Natural killer cell (primary cell): Measurements from ENCODE around the gene ANKFN1. TPM values are rescaled to one million over a fixed set of nuclear protein-coding genes. Genes with fewer than 3 reads are reported as not detected.

Experiments
- ATAC-seq, 3 donors: fragments of 150-1000 bp in 2 of 3; fragments of 200-7000 bp in 1 of 3; cut with Tn5 transposase; 1 replicate in 1 of 3; 2 replicates in 2 of 3; pipeline ENCODE4 v1.10.0; 2021; ENCODE audit warnings: mild to moderate bottlenecking in 2 of 3, moderate library complexity in 2 of 3
- DNase-seq, 2 donors: peaks; one replicate each; pipeline versions ENCODE4 v3.0.0 to v3.0.0-alpha.2; 2013 to 2021; ENCODE audit warnings: mixed read lengths in 1 of 2
- H3K27ac ChIP-seq: one replicate; pipeline ENCODE4 v1.5.1; 2013; ENCODE audit warnings: mild to moderate bottlenecking, low read length
- H3K27me3 ChIP-seq: one replicate; pipeline ENCODE4 v1.6.1; 2013; ENCODE audit warnings: low read length; ENCODE audit not compliant: control insufficient read depth, insufficient read depth
- H3K36me3 ChIP-seq: one replicate; pipeline ENCODE4 v1.6.1; 2013; ENCODE audit warnings: low read length; ENCODE audit not compliant: control insufficient read depth, insufficient read depth
- H3K4me1 ChIP-seq: one replicate; pipeline ENCODE4 v1.6.1; 2013; ENCODE audit warnings: low read length; ENCODE audit not compliant: control insufficient read depth, insufficient read depth
- H3K4me3 ChIP-seq: one replicate; pipeline ENCODE4 v1.5.1; 2013; ENCODE audit warnings: low read length
- H3K9me3 ChIP-seq: one replicate; pipeline ENCODE4 v1.6.1; 2013; ENCODE audit warnings: low read length; ENCODE audit not compliant: control insufficient read depth, insufficient read depth
- H3K27ac Mint-ChIP-seq, 2 donors: one replicate each; pipeline ENCODE4 v1.8.0; 2022; ENCODE audit warnings: mild to moderate bottlenecking in 2 of 2, mixed read lengths in 2 of 2, moderate library complexity in 1 of 2
- H3K27me3 Mint-ChIP-seq, 2 donors: one replicate each; pipeline ENCODE4 v1.8.0; 2022; ENCODE audit warnings: low read depth in 2 of 2, mixed read lengths in 2 of 2
- H3K36me3 Mint-ChIP-seq: one replicate; pipeline ENCODE4 v1.8.0; 2022; ENCODE audit warnings: mixed read lengths
- H3K4me1 Mint-ChIP-seq, 2 donors: one replicate each; pipeline ENCODE4 v1.8.0; 2022; ENCODE audit warnings: mixed read lengths in 2 of 2
- H3K4me3 Mint-ChIP-seq: one replicate; pipeline ENCODE4 v1.8.0; 2022; ENCODE audit warnings: mild to moderate bottlenecking, moderate library complexity, mixed read lengths
- H3K9me3 Mint-ChIP-seq, 2 donors: one replicate each; pipeline ENCODE4 v1.8.0; 2022; ENCODE audit warnings: mixed read lengths in 2 of 2
- CTCF ChIP-seq: fragments of 200-600 bp; IDR thresholded peaks from one replicate; pipeline ENCODE4 v1.8.0; 2022; ENCODE audit warnings: antibody characterized with exemption
- WGBS: methylation state at CpG from one replicate; pipeline ENCODE4 v1.1.7; 2013; ENCODE audit warnings: missing lambda C conversion rate; ENCODE audit not compliant: insufficient coverage; 5-methylcytosine and 5-hydroxymethylcytosine counted together
- intact Hi-C: fragments of 100-400 bp; cut with micrococcal nuclease; formaldehyde crosslinking; loops from one replicate; pipeline ENCODE4 v1.14.2; 2022
- total RNA-seq, 4 donors: library from RNA; stranded (reverse); fragments of 120-200 nt in 1 of 4; gene quantifications; one replicate each; pipeline versions ENCODE4 v1.2.3 to v1.2.4, GENCODE V29; 2013 to 2022

The ANKFN1 gene
- total RNA-seq, 3 donors from 2014 or later (not counting 1 experiment from before 2014, with no cell fraction given): not detected

DNA sequence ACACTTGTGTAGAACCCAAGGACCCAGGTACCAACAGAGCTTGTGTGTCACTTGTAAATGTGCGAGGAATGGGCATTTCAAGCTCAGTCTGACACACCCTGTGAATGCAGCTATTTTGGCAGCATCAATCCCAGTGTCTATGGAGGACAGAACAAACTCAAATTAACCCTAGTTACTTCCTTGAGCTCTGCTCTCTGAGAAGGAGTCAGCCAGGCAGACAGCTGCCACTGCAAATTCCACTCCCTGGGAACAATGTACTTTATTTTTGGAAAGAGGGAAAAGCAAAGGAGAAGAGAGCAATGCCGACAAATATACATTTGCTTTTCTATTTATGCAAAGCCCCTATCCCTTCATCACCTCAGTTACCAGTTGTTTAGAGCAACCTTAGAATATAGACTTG, 391.8 kb downstream of the ANKFN1 start:
- ATAC-seq: no peak
- Mint-ChIP-seq H3K4me1 (no peaks in the 10 kb centered on the region), H3K36me3 (no peaks in the 10 kb centered on the region), H3K9me3 (no peaks in the 10 kb centered on the region), H3K27me3 (peaks cover 10 to 21% of the 10 kb centered on the region in 2 donors), H3K4me3 (no peak overlapping the region), H3K27ac (no peak overlapping the region)
- H3K36me3 ChIP-seq: no peaks in the 10 kb centered on the region
- 76% methylated on average over 1 of the region's 2 CpGs for WGBS
- no peak overlapping the region for H3K4me3 ChIP-seq
- no peak overlapping the region for H3K27ac ChIP-seq
- no peak for TF ChIP-seq CTCF
- H3K27me3 ChIP-seq: no peaks in the 10 kb centered on the region
- DNase-seq: no peak
- no peaks in the 10 kb centered on the region for H3K4me1 ChIP-seq
- intact Hi-C loops: no loop called here
- H3K9me3 ChIP-seq: no peaks in the 10 kb centered on the region

GRCh38 chr17:56545930-56546329, 392.7 kb downstream of the ANKFN1 start:
- H3K36me3 ChIP-seq: no peaks in the 10 kb centered on the region
- H3K4me3 Mint-ChIP-seq: no peak overlapping the region
- no peak overlapping the region for H3K4me3 ChIP-seq
- H3K4me1 ChIP-seq: no peaks in the 10 kb centered on the region
- no peaks in the 10 kb centered on the region for H3K27me3 ChIP-seq
- no peak for ATAC-seq
- no peaks in the 10 kb centered on the region for H3K9me3 ChIP-seq
- no peaks in the 10 kb centered on the region for H3K36me3 Mint-ChIP-seq
- H3K4me1 Mint-ChIP-seq: no peaks in the 10 kb centered on the region
- H3K27ac ChIP-seq: no peak overlapping the region
- TF ChIP-seq CTCF: no peak
- no peaks in the 10 kb centered on the region for H3K9me3 Mint-ChIP-seq
- intact Hi-C loops: no loop called here
- no peak overlapping the region for H3K27ac Mint-ChIP-seq
- peaks cover 10 to 21% of the 10 kb centered on the region in 2 donors for H3K27me3 Mint-ChIP-seq
- DNase-seq: no peak

DNA sequence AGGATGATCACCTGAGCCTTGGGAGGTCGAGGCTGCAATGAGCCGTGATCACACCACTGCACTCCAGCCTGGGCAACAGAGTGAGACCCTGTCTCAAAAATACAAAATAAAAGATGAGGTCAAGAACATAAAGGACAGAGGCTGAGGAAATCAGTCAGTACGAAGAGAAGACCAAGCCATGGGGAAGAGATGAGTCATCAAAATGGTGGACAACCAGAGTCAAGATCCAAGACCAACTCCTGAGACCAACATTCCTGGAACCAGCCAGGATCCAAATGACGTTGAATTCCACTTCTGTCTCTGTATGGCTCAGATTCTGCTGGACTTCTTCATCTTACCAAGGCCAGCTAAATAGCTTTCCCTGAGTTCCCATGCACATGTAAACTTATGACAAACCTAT, 395.4 kb downstream of the ANKFN1 start:
- Histone ChIP-seq H3K27ac (no peak overlapping the region), H3K36me3 (no peaks in the 10 kb centered on the region), H3K27me3 (no peaks in the 10 kb centered on the region), H3K4me1 (no peaks in the 10 kb centered on the region), H3K4me3 (no peak overlapping the region), H3K9me3 (no peaks in the 10 kb centered on the region)
- ATAC-seq (no peak), DNase-seq (no peak)
- no peaks in the 10 kb centered on the region for H3K36me3 Mint-ChIP-seq
- H3K27ac Mint-ChIP-seq: no peak overlapping the region
- no peak overlapping the region for H3K4me3 Mint-ChIP-seq
- H3K9me3 Mint-ChIP-seq: peaks cover 0 to 2% of the 10 kb centered on the region in 2 donors
- peaks cover 8 to 14% of the 10 kb centered on the region in 2 donors for H3K27me3 Mint-ChIP-seq
- intact Hi-C loops: no loop called here
- no peak for TF ChIP-seq CTCF
- WGBS: 80% methylated on average over 4 of the region's 4 CpGs
- no peaks in the 10 kb centered on the region for H3K4me1 Mint-ChIP-seq

DNA sequence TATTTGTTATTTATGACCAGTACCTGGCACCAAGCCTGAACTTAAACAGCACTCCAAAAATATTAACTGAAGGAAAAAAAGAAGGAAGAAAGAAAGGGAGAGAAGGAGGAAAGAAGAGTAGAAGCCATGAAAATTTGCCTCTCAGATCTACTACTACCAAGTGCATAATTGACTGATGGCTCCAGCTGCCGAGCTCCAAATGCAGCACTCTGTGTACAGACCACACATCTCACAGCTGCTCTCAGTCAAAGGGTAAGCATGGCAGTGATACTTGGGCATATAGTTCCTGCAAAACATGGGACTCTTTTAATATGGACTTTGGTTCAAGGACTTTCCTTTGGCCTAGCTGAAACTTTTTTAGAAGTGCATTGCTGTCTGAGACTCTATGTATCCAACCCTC, 396.2 kb downstream of the ANKFN1 start:
- H3K27ac ChIP-seq: no peak overlapping the region
- no peaks in the 10 kb centered on the region for H3K9me3 ChIP-seq
- no peaks in the 10 kb centered on the region for H3K27me3 ChIP-seq
- H3K4me1 Mint-ChIP-seq: no peaks in the 10 kb centered on the region
- peaks cover 6 to 12% of the 10 kb centered on the region in 2 donors for H3K27me3 Mint-ChIP-seq
- no peaks in the 10 kb centered on the region for H3K36me3 ChIP-seq
- WGBS: 87% methylated on average over 1 of the region's 1 CpG
- H3K36me3 Mint-ChIP-seq: no peaks in the 10 kb centered on the region
- TF ChIP-seq CTCF: no peak
- no peak for DNase-seq
- ATAC-seq: no peak
- H3K4me3 Mint-ChIP-seq: no peak overlapping the region
- no peaks in the 10 kb centered on the region for H3K4me1 ChIP-seq
- intact Hi-C loops: no loop called here
- no peak overlapping the region for H3K27ac Mint-ChIP-seq
- peaks cover 0 to 2% of the 10 kb centered on the region in 2 donors for H3K9me3 Mint-ChIP-seq
- no peak overlapping the region for H3K4me3 ChIP-seq
